GM12878 (cell line): Measurements from ENCODE around the gene CALY.

Experiments used
- ATF7 ChIP-seq: fragments of 450-650 bp; IDR thresholded peaks from 2 replicates; pipeline ENCODE4 v1.6.1; 2016; ENCODE audit warnings: low read depth, mild to moderate bottlenecking
- CTCF ChIP-seq, 3 experiments: IDR thresholded peaks in 2 of 3; conservative IDR thresholded peaks in 1 of 3; 2 replicates each; pipeline ENCODE4 v1.5.1; 2011; ENCODE audit warnings: low read depth in 3 of 3, low read length in 3 of 3, mild to moderate bottlenecking in 3 of 3, control low read depth in 2 of 3, moderate library complexity in 2 of 3, inconsistent platforms in 1 of 3, mixed read lengths in 1 of 3; ENCODE audit not compliant: control insufficient read depth in 2 of 3, insufficient read depth in 1 of 3; ENCODE audit errors: extremely low read depth in 1 of 3
- IRF3 ChIP-seq: fragments of 450-650 bp; IDR thresholded peaks from 2 replicates; pipeline ENCODE4 v1.6.1; 2014; ENCODE audit warnings: mild to moderate bottlenecking
- KDM1A ChIP-seq: fragments of 200-600 bp; sonication (generic); IDR thresholded peaks from 2 replicates; pipeline ENCODE4 v1.6.1; 2016; ENCODE audit warnings: borderline replicate concordance
- MAX ChIP-seq: IDR thresholded peaks from 2 replicates; pipeline ENCODE4 v1.6.1; 2012; ENCODE audit warnings: low read depth, low read length, improper control_type of control experiment
- TCF3 ChIP-seq: IDR thresholded peaks from 2 replicates; pipeline ENCODE4 v1.6.1; 2012; ENCODE audit warnings: low read depth, mild to moderate bottlenecking, low read length, borderline replicate concordance; ENCODE audit not compliant: insufficient read depth
- USF2 ChIP-seq: IDR thresholded peaks from 2 replicates; pipeline ENCODE4 v1.6.1; 2011; ENCODE audit warnings: low read depth, low read length, improper control_type of control experiment, borderline replicate concordance
- YY1 ChIP-seq: IDR thresholded peaks from 2 replicates; pipeline ENCODE4 v1.6.1; 2011; ENCODE audit warnings: low read depth, mild to moderate bottlenecking, low read length
- ZBED1 ChIP-seq: IDR thresholded peaks from 2 replicates; pipeline ENCODE4 v1.6.1; 2016; ENCODE audit warnings: borderline replicate concordance

- no peak for TF ChIP-seq IRF3
- no peak for TF ChIP-seq ZBED1
- TF ChIP-seq TCF3 = no peak
- no peak for TF ChIP-seq USF2
- TF ChIP-seq ATF7 = no peak
- TF ChIP-seq MAX = no peak
- no peak for TF ChIP-seq KDM1A
- TF ChIP-seq YY1 = no peak
- TF ChIP-seq CTCF (IDR thresholded peaks at IDR 0.05 in 2 of 3, conservative IDR thresholded peaks at IDR 0.05 in 1 of 3; ENCODE audit: control insufficient read depth in 2 of 3, extremely low read depth in 1 of 3, insufficient read depth in 1 of 3, low read depth in 3 of 3, low read length in 3 of 3) = no peak
Observed at GRCh38 chr10:133355266-133355665, 18.6 kb upstream of the CALY start.
